HL-60 (cell line): ENCODE measurements around the gene FOXN1.

Experiments used
- DNase-seq, 2 experiments: peaks; one replicate each; pipeline ENCODE4 v3.0.0-alpha.2; 2010 to 2020; ENCODE audit warnings: low read depth in 1 of 2, low spot score in 1 of 2
- H3K27ac ChIP-seq: fragments of 250-450 bp; sonication (Bioruptor Pico); replicated peaks from 2 replicates; pipeline ENCODE4 v1.5.1; 2020; ENCODE audit warnings: mild to moderate bottlenecking, moderate library complexity
- H3K27me3 ChIP-seq: fragments of 250-450 bp; sonication (Bioruptor Pico); 2 replicates; pipeline ENCODE4 v1.5.1; 2021; ENCODE audit warnings: mild to moderate bottlenecking, moderate library complexity; ENCODE audit not compliant: insufficient read depth, poor library complexity, severe bottlenecking
- H3K4me3 ChIP-seq: replicated peaks from 2 replicates; pipeline ENCODE4 v1.5.1; 2011; ENCODE audit warnings: mild to moderate bottlenecking, control low read depth, low read length; ENCODE audit not compliant: insufficient read depth
- CTCF ChIP-seq: IDR thresholded peaks from one replicate; pipeline ENCODE4 v1.5.1; 2011; ENCODE audit warnings: low read length, control low read depth, inconsistent platforms; ENCODE audit not compliant: insufficient read depth
- GABPA ChIP-seq: IDR thresholded peaks from 2 replicates; pipeline ENCODE4 v1.6.1; 2012; ENCODE audit warnings: low read depth
- POLR2AphosphoS5 ChIP-seq: IDR thresholded peaks from 2 replicates; pipeline ENCODE4 v1.6.1; 2012; ENCODE audit warnings: low read depth
- REST ChIP-seq: IDR thresholded peaks from 2 replicates; pipeline ENCODE4 v1.6.1; 2012; ENCODE audit warnings: low read depth; ENCODE audit not compliant: insufficient replicate concordance
- SPI1 ChIP-seq: IDR thresholded peaks from 2 replicates; pipeline ENCODE4 v1.6.1; 2012; ENCODE audit warnings: low read depth, mild to moderate bottlenecking, borderline replicate concordance

FOXN1 gene

GRCh38 chr17:28493460-28493859 is 12.7 kb upstream of the FOXN1 start:
- H3K4me3 ChIP-seq, result no peak overlapping the region
- no peaks in the 10 kb centered on the region for H3K27me3 ChIP-seq
- no peak for DNase-seq
- TF ChIP-seq POLR2AphosphoS5 (no peak), SPI1 (no peak)
- H3K27ac ChIP-seq, result no peak overlapping the region

GRCh38 chr17:28494445-28495188 is 11.5 kb upstream of the FOXN1 start:
- no peaks in the 10 kb centered on the region for H3K27me3 ChIP-seq
- no peak for TF ChIP-seq GABPA
- TF ChIP-seq CTCF, result peak; percentile 79

GRCh38 chr17:28495635-28496034 is 10.5 kb upstream of the FOXN1 start:
- no peak for DNase-seq
- no peak overlapping the region for H3K4me3 ChIP-seq
- TF ChIP-seq SPI1, result no peak
- no peaks in the 10 kb centered on the region for H3K27me3 ChIP-seq
- H3K27ac ChIP-seq, result no peak overlapping the region

More at GRCh38 chr17:28494445-28495188, 11.5 kb upstream of the FOXN1 start:
- peak; percentile 21 to 67 for DNase-seq
- Histone ChIP-seq H3K4me3 (no peak overlapping the region), H3K27ac (no peak overlapping the region)

GRCh38 chr17:28497931-28498330 is 8.2 kb upstream of the FOXN1 start:
- Histone ChIP-seq H3K27me3 (no peaks in the 10 kb centered on the region), H3K27ac (no peak overlapping the region), H3K4me3 (no peak overlapping the region)
- TF ChIP-seq SPI1 (no peak), POLR2AphosphoS5 (no peak), CTCF (no peak), GABPA (no peak), REST (no peak)
- DNase-seq, result no peak

- DNase-seq, result no peak
- Histone ChIP-seq H3K27me3 (peaks cover 2% of the 10 kb centered on the region), H3K27ac (no peak overlapping the region), H3K4me3 (no peak overlapping the region)
- TF ChIP-seq SPI1 (no peak), REST (no peak), CTCF (no peak), GABPA (no peak), POLR2AphosphoS5 (no peak)
These were observed 7.3 kb upstream of the FOXN1 start for GRCh38 chr17:28498652-28499363.
